H54 (cell line): Measurements from ENCODE around the gene NWD2.
"Not testable (repeated sequence)": the region's sequence is repeated elsewhere in the genome, so short reads cannot be mapped to it uniquely, and the experiment has no call there.

Source experiments
- DNase-seq: peaks from one replicate; pipeline ENCODE4 v3.0.0; 2011; ENCODE audit warnings: low spot score, mixed read lengths; ENCODE audit not compliant: insufficient read length
- FAIRE-seq: peaks from 3 replicates; lab custom pipeline; 2011; peaks lifted over from hg19 to GRCh38; lab: Jason Lieb, UNC
- POLR2A ChIP-seq: IDR thresholded peaks from 2 replicates; pipeline ENCODE4 v1.6.1; 2011; ENCODE audit warnings: low read depth, mild to moderate bottlenecking, low read length

Gene NWD2

GRCh38 chr4:37244583-37245390 is at the start of gene NWD2:
Gene NWD2 (plus strand): TSS chr4:37244743. CDS start chr4:37245068, 325 bp downstream.
- DNase-seq (no peak), FAIRE-seq (no peak)
- no peak for TF ChIP-seq POLR2A

GRCh38 chr4:37197899-37198298 is 46.6 kb upstream of the NWD2 start:
- DNase-seq (no peak), FAIRE-seq (no peak)
- TF ChIP-seq POLR2A = no peak

- not testable (repeated sequence) for FAIRE-seq, DNase-seq
These were observed 39.8 kb upstream of the NWD2 start for GRCh38 chr4:37204740-37205139.

DNA sequence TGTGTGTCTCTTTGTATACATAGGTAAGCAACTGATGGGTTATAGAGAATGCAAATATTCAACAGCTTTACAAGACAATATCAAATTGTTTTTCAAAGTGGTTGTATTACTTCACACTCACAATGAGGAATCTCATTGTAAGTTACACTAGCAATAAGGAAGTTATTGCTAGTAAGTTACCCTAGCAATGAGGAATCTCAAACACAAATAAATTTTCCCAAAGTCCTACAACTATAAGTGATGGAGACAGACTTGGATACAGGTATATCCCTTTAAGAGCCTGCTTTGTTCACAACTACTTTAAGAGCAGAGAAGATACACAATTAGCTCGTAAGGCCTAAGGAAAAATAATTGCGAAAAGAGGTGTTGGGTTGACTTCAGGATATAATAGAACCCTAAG is 28.3 kb upstream of the NWD2 start:
- no peak for TF ChIP-seq POLR2A
- DNase-seq (no peak), FAIRE-seq (no peak)

DNA sequence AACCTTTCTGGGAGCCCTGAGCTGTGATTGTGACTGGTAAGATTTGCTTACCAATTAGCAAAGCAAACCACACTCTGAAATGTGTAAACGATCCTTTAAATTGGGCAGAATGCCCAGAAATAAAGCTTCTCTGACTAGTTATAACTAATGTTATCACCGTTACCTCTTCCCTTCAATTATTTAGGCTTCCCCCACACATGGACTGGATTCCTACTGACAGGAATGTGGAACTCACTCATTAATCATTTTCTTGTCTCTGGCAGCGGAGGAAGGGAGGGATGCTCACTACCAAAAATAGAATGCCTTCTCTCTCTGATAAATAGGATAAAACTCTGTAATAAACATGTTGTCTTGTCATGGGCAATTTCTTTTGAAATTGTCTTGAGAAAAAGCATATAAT is 25.3 kb upstream of the NWD2 start:
- FAIRE-seq (no peak), DNase-seq (no peak)
- TF ChIP-seq POLR2A = no peak

- no peak for DNase-seq
- no peak for FAIRE-seq
- no peak for TF ChIP-seq POLR2A
These were observed 24.6 kb upstream of the NWD2 start for GRCh38 chr4:37219990-37220389.

- no peak for TF ChIP-seq POLR2A
- no peak for DNase-seq
- FAIRE-seq = no peak
These were observed 23.9 kb upstream of the NWD2 start for GRCh38 chr4:37220685-37221084.

GRCh38 chr4:37223732-37224131 is 20.8 kb upstream of the NWD2 start:
- FAIRE-seq (no peak), DNase-seq (no peak)
- TF ChIP-seq POLR2A = no peak

GRCh38 chr4:37224854-37225253 is 19.7 kb upstream of the NWD2 start:
- no peak for FAIRE-seq
- TF ChIP-seq POLR2A = no peak
- no peak for DNase-seq

DNA sequence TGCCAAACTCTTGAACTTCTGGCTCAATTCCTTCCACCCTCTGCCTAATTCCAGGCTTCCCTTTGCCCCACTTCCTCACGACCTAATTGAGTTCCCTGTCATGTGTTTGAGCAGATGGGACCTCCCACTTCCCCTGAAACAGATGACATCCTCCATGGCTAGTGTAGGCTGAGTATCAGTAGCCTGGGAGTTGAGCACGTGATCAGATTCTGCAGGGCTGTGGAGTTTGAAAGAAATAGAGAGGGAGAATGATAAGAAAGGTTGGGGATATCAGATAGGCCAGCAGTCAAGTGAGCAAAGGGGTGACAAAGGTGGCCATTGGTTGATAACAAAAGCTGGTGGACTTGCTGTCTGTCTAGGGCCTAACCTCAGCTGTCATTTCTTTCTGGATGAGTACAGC is 18.8 kb upstream of the NWD2 start:
- DNase-seq (no peak), FAIRE-seq (no peak)
- TF ChIP-seq POLR2A = no peak

DNA sequence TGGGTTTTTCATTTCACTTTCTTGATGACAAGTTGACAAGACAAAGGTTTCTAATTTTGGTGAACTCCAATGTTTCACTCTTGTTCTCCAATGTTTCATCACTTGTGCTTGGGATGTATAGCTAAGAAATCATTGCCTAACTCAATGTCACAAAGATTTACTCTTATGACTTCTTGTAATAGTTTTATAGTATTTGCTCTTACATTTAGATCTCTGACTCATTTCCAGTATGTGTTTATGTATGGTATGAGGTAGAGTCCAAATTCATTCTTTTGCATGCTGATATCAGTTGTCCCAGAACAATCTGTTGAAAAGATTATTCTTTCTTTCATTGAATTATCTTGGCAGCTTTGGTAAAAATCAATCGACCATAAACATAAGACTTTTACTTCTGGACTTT is 12.2 kb upstream of the NWD2 start:
- no peak for FAIRE-seq
- TF ChIP-seq POLR2A = no peak
- no peak for DNase-seq

DNA sequence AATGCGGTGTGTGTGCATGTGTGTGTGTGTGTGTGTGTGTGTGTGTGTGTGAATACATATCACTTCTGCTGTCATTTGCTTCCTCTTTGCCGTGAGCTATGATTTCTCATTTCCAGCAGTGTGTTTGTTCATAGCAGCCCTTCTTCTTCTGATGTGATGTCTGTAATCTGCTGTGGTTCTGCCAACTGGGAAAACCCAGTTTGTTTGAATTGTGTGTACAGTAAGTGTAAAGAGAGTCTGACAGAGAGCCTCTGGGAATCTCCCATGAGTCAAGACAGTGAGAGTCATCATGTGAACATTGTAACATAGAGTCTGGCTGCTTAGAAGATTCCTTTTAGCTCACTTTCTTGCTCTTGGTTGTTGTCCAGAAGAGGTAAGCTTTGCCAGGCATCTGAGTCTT is 8.4 kb upstream of the NWD2 start:
- no peak for DNase-seq
- no peak for FAIRE-seq
- TF ChIP-seq POLR2A = no peak

- TF ChIP-seq POLR2A = no peak
- no peak for DNase-seq
- FAIRE-seq = no peak
These were observed 2.9 kb upstream of the NWD2 start for GRCh38 chr4:37241647-37242046.

GRCh38 chr4:37243051-37243450 is 1.5 kb upstream of the NWD2 start:
- FAIRE-seq (no peak), DNase-seq (no peak)
- no peak for TF ChIP-seq POLR2A
